ENCODE measurements around the gene TCP11.

The TCP11 gene

GRCh38 chr6:35141007-35141655, at the start of gene TCP11:
Gene TCP11 (minus strand): TSS chr6:35141339. CDS start chr6:35140870, 469 bp downstream.
- no peak for DNase-seq (ENCODE audit: low spot score)

- no peak for DNase-seq (ENCODE audit: low spot score)
Observed at GRCh38 chr6:35190306-35190705, 49.2 kb upstream of the TCP11 start.

- DNase-seq (ENCODE audit: low spot score) = no peak
Observed at GRCh38 chr6:35188886-35189285, 47.7 kb upstream of the TCP11 start.

- DNase-seq (ENCODE audit: low spot score) = no peak
Observed at GRCh38 chr6:35186571-35186970, 45.4 kb upstream of the TCP11 start.

GRCh38 chr6:35185971-35186370, 44.8 kb upstream of the TCP11 start:
- no peak for DNase-seq (ENCODE audit: low spot score)

- no peak for DNase-seq (ENCODE audit: low spot score)
Observed at GRCh38 chr6:35185302-35185681, 44.2 kb upstream of the TCP11 start.

- DNase-seq (ENCODE audit: low spot score) = no peak
Observed at GRCh38 chr6:35184580-35185301, 43.6 kb upstream of the TCP11 start.

GRCh38 chr6:35183935-35184334, 42.8 kb upstream of the TCP11 start:
- DNase-seq (ENCODE audit: low spot score) = no peak

- DNase-seq (ENCODE audit: low spot score) = no peak
Observed at GRCh38 chr6:35183281-35183680, 42.1 kb upstream of the TCP11 start.

GRCh38 chr6:35181933-35182612, 40.9 kb upstream of the TCP11 start:
- DNase-seq (ENCODE audit: low spot score) = no peak

- no peak for DNase-seq (ENCODE audit: low spot score)
Observed at GRCh38 chr6:35181308-35181932, 40.3 kb upstream of the TCP11 start.

GRCh38 chr6:35179901-35180535, 38.9 kb upstream of the TCP11 start:
- no peak for DNase-seq (ENCODE audit: low spot score)

GRCh38 chr6:35178932-35179832, 38.0 kb upstream of the TCP11 start:
- no peak for DNase-seq (ENCODE audit: low spot score)

- no peak for DNase-seq (ENCODE audit: low spot score)
Observed at GRCh38 chr6:35178012-35178411, 36.9 kb upstream of the TCP11 start.

GRCh38 chr6:35177596-35177995, 36.5 kb upstream of the TCP11 start:
- no peak for DNase-seq (ENCODE audit: low spot score)

- DNase-seq (ENCODE audit: low spot score) = no peak
Observed at GRCh38 chr6:35177157-35177556, 36.0 kb upstream of the TCP11 start.

GRCh38 chr6:35176301-35177024, 35.3 kb upstream of the TCP11 start:
- no peak for DNase-seq (ENCODE audit: low spot score)

GRCh38 chr6:35174501-35174900, 33.4 kb upstream of the TCP11 start:
- no peak for DNase-seq (ENCODE audit: low spot score)

- DNase-seq (ENCODE audit: low spot score) = no peak
Observed at GRCh38 chr6:35174088-35174434, 32.9 kb upstream of the TCP11 start.

GRCh38 chr6:35173427-35174087, 32.4 kb upstream of the TCP11 start:
- no peak for DNase-seq (ENCODE audit: low spot score)

Data from pons (tissue), 1 donor.